ENCODE results near the gene DSG1. TPM values are rescaled to one million over a fixed set of nuclear protein-coding genes. Genes with fewer than 3 reads are reported as not detected.

Gene DSG1
- total RNA-seq, 1 experiment from 2014 or later: not detected

- POLR2A ChIA-PET: no interaction called here
- no peak for TF ChIP-seq CTCF (IDR thresholded peaks at IDR 0.05; ENCODE audit: insufficient read depth in 1 of 2, low read depth in 1 of 2, low read length in 1 of 2, severe bottlenecking in 1 of 2, unreplicated experiment in 1 of 2)
Observed at GRCh38 chr18:31401156-31402025, 83.4 kb downstream of the DSG1 start.

GRCh38 chr18:31402026-31402373 is 84.0 kb downstream of the DSG1 start:
- no peaks in the 10 kb centered on the region for H3K36me3 ChIP-seq (ENCODE audit: control insufficient read depth, insufficient read depth, low read length)
- CTCF ChIA-PET: interaction anchor here (0.9 kb wide), 1 partner anchor 23 kb away, joined by 3 read pairs; no protein-coding TSS in a partner anchor
- H3K27me3 Mint-ChIP-seq (ENCODE audit: insufficient read depth, unreplicated experiment): no peaks in the 10 kb centered on the region
- H3K36me3 Mint-ChIP-seq (ENCODE audit: insufficient read depth, unreplicated experiment): no peaks in the 10 kb centered on the region
- TF ChIP-seq CTCF (IDR thresholded peaks at IDR 0.05; ENCODE audit: insufficient read depth in 1 of 2, low read depth in 1 of 2, low read length in 1 of 2, severe bottlenecking in 1 of 2, unreplicated experiment in 1 of 2): no peak
- H3K9me3 ChIP-seq: no peaks in the 10 kb centered on the region
- no peaks in the 10 kb centered on the region for H3K9me3 Mint-ChIP-seq (ENCODE audit: unreplicated experiment)
- peaks cover 24% of the 10 kb centered on the region for H3K4me1 ChIP-seq
- peak overlapping the region; percentile 58 for H3K27ac Mint-ChIP-seq (ENCODE audit: unreplicated experiment)
- DNase-seq: no peak
- H3K4me1 Mint-ChIP-seq (ENCODE audit: low read depth, unreplicated experiment): peaks cover 16% of the 10 kb centered on the region
- POLR2A ChIA-PET: no interaction called here
- H3K4me3 Mint-ChIP-seq (ENCODE audit: unreplicated experiment): no peak overlapping the region
- BruUV-seq (replicated peaks): no TSS peak
- H3K4me3 ChIP-seq (ENCODE audit: low read depth, low read length): no peak overlapping the region
- intact Hi-C loops (cut with micrococcal nuclease; ENCODE audit: unreplicated experiment): loop anchor here (10.0 kb wide), 1 partner anchor 197 kb away; no protein-coding TSS in a partner anchor
- no peaks in the 10 kb centered on the region for H3K27me3 ChIP-seq (replicated peaks; ENCODE audit: control insufficient read depth, insufficient read depth, low read length)

More at GRCh38 chr18:31401156-31402025, 83.4 kb downstream of the DSG1 start:
- Mint-ChIP-seq H3K27me3 (ENCODE audit: insufficient read depth, unreplicated experiment) (no peaks in the 10 kb centered on the region), H3K36me3 (ENCODE audit: insufficient read depth, unreplicated experiment) (no peaks in the 10 kb centered on the region), H3K9me3 (ENCODE audit: unreplicated experiment) (no peaks in the 10 kb centered on the region), H3K4me3 (ENCODE audit: unreplicated experiment) (peak overlapping the region; percentile 14), H3K4me1 (ENCODE audit: low read depth, unreplicated experiment) (peaks cover 16% of the 10 kb centered on the region), H3K27ac (ENCODE audit: unreplicated experiment) (peak overlapping the region; percentile 58)
- CTCF ChIA-PET: no interaction called here
- H3K36me3 ChIP-seq (ENCODE audit: control insufficient read depth, insufficient read depth, low read length): no peaks in the 10 kb centered on the region
- no TSS peak for BruUV-seq (replicated peaks)
- no peaks in the 10 kb centered on the region for H3K27me3 ChIP-seq (replicated peaks; ENCODE audit: control insufficient read depth, insufficient read depth, low read length)
- peak; percentile 25 to 27 for DNase-seq
- no peaks in the 10 kb centered on the region for H3K9me3 ChIP-seq
- H3K4me1 ChIP-seq: peaks cover 24% of the 10 kb centered on the region
- no peak overlapping the region for H3K4me3 ChIP-seq (ENCODE audit: low read depth, low read length)
- intact Hi-C loops (cut with micrococcal nuclease; ENCODE audit: unreplicated experiment): loop anchor here (10.0 kb wide), 1 partner anchor 197 kb away; no protein-coding TSS in a partner anchor

- H3K4me3 Mint-ChIP-seq (ENCODE audit: unreplicated experiment): no peak overlapping the region
- H3K4me1 Mint-ChIP-seq (ENCODE audit: low read depth, unreplicated experiment): peaks cover 16% of the 10 kb centered on the region
- ChIA-PET POLR2A (no interaction called here), CTCF (no interaction called here)
- no peaks in the 10 kb centered on the region for H3K9me3 Mint-ChIP-seq (ENCODE audit: unreplicated experiment)
- Histone ChIP-seq H3K9me3 (no peaks in the 10 kb centered on the region), H3K4me3 (ENCODE audit: low read depth, low read length) (no peak overlapping the region), H3K36me3 (ENCODE audit: control insufficient read depth, insufficient read depth, low read length) (no peaks in the 10 kb centered on the region), H3K4me1 (peaks cover 24% of the 10 kb centered on the region), H3K27me3 (replicated peaks; ENCODE audit: control insufficient read depth, insufficient read depth, low read length) (no peaks in the 10 kb centered on the region)
- no peaks in the 10 kb centered on the region for H3K36me3 Mint-ChIP-seq (ENCODE audit: insufficient read depth, unreplicated experiment)
- BruUV-seq (replicated peaks): no TSS peak
- DNase-seq: no peak
- intact Hi-C loops (cut with micrococcal nuclease; ENCODE audit: unreplicated experiment): loop anchor here (10.0 kb wide), 1 partner anchor 199 kb away; no protein-coding TSS in a partner anchor
- no peak overlapping the region for H3K27ac Mint-ChIP-seq (ENCODE audit: unreplicated experiment)
- H3K27me3 Mint-ChIP-seq (ENCODE audit: insufficient read depth, unreplicated experiment): no peaks in the 10 kb centered on the region
- no peak for TF ChIP-seq CTCF (IDR thresholded peaks at IDR 0.05; ENCODE audit: insufficient read depth in 1 of 2, low read depth in 1 of 2, low read length in 1 of 2, severe bottlenecking in 1 of 2, unreplicated experiment in 1 of 2)
Observed at GRCh38 chr18:31403409-31403808, 85.4 kb downstream of the DSG1 start.

Other genes starting within 250 kb of the DSG1 start
- gene DSC2, start 215.7 kb upstream of the DSG1 start, total RNA-seq (2022): 21.7 and 22.7 TPM in 2 replicates
- 0.11 TPM in 1 of 2 replicates, not detected in the other for gene DSC1, start 155.3 kb upstream of the DSG1 start, total RNA-seq (2022)
- not detected in 2 replicates for gene DSG4, start 58.6 kb downstream of the DSG1 start, total RNA-seq (2022)
- 0.14 TPM in 1 of 2 replicates, not detected in the other for gene DSG3, start 129.6 kb downstream of the DSG1 start, total RNA-seq (2022)
- 32.1 and 33.6 TPM in 2 replicates for gene DSG2, start 180.0 kb downstream of the DSG1 start, total RNA-seq (2022)

All from Caco-2 (cell line).